KG1 (cell line): Measurements from ENCODE around the gene GOLGA6L9.
"Not testable (repeated sequence)": the region's sequence is repeated elsewhere in the genome, so short reads cannot be mapped to it uniquely, and the experiment has no call there.

ENCODE experiments used
- DNase-seq: peaks from one replicate; lab custom pipeline; 2025; lab: John Stamatoyannopoulos, UW

Gene GOLGA6L9

DNA sequence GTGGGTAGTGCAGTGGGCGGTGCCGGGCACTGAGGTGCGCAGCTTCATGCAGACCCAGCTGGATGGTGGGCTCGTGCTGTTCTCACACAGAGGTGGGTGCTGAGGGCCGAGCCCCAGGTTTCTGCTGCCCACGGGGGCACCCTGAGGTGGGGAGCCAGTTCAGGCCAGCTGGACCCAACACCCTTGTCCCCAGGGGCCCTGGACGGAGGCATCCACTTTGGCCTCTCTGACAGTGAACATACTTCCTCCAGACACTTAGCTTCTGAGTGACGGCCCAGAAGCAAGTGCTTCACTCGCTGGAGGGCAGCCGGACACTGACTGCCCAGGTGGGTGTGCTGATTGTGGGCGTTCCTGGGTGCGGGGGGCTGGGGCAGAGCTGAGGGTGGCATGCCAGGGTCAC lies 39.8 kb downstream of the GOLGA6L9 start:
- not testable (repeated sequence) for DNase-seq

DNA sequence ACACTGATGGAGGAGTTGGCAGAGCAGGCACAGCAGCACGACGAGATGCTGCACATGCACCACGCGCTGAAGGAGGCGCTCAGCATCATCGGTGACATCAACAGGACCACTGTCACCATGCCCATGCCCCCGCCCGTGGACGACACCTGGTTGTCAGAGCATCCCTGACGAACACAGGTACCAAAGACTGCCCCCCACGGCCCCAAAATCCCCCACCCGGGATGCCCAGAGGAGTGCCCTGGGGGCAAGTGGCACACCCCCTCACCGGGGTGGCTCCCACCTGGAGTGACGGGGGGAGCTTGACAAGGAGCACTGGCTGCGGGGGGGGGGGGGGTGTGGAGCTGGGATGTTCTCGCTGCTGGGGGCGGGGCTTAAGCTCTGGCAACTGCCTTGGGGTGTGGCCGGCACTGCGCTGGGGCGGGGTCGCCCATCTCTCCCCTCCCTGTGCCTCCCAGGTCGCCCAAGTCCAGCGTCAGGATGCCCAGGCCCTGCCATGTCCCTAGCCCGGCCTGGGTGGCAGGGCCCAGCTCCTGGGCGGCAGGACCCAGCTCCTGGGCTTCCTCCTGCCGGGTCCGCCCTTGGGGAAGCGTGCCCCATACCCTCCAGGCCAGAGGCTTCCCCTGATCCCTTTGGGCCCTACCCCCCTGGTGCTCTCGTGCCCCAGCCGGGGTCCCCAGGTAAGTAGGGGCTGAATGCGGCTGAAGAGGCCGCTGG lies 42.8 kb downstream of the GOLGA6L9 start:
- not testable (repeated sequence) for DNase-seq

DNA sequence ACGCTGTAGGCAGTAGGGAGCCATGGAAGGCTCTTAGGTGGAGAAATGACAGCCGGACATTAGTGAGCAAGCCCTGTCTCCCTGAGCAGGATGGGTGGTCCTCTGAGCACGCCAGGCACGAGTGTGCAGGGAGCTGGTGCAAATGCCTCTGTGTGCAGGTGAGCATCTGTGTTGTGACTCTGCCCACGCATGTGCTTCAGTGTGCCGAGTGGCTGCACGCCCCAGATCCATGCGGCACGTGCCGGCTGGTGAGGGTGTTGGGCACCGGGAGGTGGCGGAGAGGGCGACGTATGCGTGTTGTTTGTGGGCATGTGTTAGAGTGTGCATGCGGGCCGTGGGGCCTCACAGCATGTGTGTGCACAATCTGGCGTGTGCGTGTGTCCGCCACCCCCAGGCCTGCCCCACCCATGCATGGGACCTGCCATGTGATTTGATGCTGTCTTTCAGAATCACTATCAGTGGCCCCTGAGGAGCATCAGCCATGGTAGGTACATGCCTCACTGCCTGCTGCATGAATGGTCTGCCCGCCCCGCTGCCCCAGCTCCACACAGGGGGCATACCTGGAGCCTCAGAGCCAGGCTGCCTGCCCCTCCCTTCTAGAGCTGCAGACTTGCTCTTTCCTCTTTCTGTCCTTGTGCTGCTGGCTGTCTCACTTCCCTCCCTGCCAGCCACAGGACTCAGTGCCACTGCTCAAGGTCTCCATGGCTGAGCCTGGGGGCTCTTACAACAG lies 45.1 kb downstream of the GOLGA6L9 start:
- not testable (repeated sequence) for DNase-seq

DNA sequence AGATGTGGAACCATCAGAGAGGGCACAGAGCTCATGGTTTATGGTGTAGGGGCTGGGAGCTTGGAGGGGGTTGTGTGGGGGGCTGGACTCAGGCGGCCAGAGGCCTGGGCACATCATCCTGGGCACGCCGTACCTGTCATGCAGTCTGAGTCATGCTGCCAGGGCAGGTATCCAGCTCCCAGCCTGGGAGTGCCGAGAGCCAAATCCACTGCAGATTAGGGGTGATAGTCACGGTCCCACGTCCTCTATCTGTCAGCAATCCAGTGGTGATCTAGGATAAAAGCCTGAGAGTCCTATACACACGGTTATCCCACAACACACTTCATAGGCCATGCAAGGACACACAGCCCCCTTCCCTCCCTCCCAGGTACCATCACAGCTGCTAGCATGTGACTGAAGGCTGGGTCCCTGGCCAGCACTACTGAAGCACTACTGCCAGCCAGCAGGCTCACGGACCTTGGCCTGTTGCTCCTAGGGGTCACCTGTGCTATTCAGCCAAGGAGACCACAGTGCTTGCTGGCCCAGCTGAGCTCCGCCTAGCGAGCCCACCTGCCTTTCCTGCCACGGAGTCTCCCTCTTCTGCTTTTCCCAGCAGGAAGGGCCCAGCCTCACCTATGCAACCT lies 45.8 kb downstream of the GOLGA6L9 start:
- DNase-seq: not testable (repeated sequence)

DNA sequence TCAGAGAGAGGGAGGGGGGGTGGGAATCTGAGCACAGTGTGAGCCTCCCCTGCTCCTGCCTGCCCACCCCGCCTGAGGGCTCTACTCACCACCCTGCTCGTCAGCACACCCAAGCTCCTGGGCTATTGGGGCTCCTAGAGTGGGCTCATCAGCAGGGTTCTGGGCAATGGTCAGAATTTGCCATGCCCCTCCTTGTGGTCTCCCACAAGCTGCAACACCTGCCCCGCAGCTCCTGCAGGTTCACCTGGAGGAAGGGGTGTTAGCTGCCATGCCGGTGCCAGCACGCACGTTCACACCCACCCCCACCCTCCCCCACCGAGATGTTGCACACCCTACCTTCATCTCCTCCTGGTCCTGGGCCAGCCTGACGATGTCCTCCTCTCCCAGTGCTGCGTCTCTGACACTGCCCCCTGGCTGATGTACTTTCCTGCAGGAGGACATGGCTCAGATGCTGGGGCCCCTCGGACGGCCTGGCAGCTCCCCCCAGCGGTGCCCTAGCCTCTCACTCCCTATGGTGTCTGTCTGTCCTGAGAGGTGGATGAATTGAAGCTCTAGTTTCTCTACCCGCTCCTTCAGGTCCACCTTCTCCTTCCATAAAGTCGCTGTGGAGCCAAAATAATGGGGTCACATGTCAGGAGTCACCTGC lies 47.2 kb downstream of the GOLGA6L9 start:
- not testable (repeated sequence) for DNase-seq

DNA sequence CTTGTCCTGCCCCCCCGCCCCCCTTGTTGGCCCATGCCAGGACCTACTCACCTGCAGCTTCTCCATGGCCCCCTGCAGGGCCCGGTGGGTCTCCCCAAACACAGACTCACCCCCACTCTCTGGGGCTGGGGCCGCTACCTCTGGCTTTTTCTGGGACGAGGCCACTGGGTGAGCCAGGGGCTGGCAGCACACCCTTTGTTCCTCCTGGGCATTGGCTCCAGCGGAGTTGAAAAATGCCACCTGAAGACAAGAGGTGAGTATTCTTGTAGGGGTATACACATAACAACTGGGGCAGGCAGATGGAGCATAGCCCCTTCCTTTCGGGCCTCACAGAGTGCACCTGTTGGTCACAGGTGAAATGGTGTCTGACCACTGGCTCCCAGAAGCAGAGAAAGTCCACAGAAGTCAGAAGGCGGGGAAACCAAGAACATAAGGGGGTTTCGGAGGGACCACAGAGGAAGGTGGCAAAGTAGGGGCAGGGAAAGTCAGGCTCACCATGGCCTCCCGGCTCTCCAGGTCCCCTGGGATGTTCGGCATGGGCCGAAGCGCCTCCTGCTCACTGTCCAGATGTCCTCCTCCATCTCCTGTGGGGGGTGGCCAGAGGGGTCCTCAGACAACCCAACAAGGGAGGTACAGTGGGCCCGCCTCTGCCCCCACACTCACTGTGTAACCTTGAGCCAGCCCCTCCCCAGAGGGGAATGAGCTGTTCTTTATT lies 47.9 kb downstream of the GOLGA6L9 start:
- not testable (repeated sequence) for DNase-seq
